Loucy (cell line): ENCODE measurements around the gene CCDC158.

Experiments used
- H2AFZ ChIP-seq: fragments of 200-600 bp; sonication (generic); 2 replicates; pipeline ENCODE4 v1.6.0; 2016; ENCODE audit warnings: antibody characterized with exemption, mild to moderate bottlenecking, low read length, moderate library complexity
- H3F3A ChIP-seq: fragments of 200-600 bp; 2 replicates; pipeline ENCODE4 v1.6.0; 2016; ENCODE audit warnings: antibody characterized with exemption, low read depth, mild to moderate bottlenecking
- H3K27me3 ChIP-seq: fragments of 200-600 bp; sonication (generic); 2 replicates; pipeline ENCODE4 v1.6.1; 2014; ENCODE audit warnings: low read length, mild to moderate bottlenecking; ENCODE audit not compliant: insufficient read depth, poor library complexity, severe bottlenecking
- H3K36me3 ChIP-seq: fragments of 200-600 bp; sonication (generic); 2 replicates; pipeline ENCODE4 v1.6.1; 2016; ENCODE audit warnings: low read length; ENCODE audit not compliant: insufficient read depth
- H3K4me1 ChIP-seq: fragments of 200-600 bp; sonication (generic); 2 replicates; pipeline ENCODE4 v1.5.1; 2014; ENCODE audit warnings: low read length, mild to moderate bottlenecking; ENCODE audit not compliant: insufficient read depth, poor library complexity, severe bottlenecking
- H3K4me2 ChIP-seq: fragments of 200-600 bp; sonication (generic); 2 replicates; pipeline ENCODE4 v1.6.0; 2014; ENCODE audit warnings: antibody characterized with exemption, low read length, low read depth, mild to moderate bottlenecking; ENCODE audit not compliant: poor library complexity, severe bottlenecking
- H3K4me3 ChIP-seq: fragments of 200-600 bp; sonication (generic); 2 replicates; pipeline ENCODE4 v1.5.1; 2014; ENCODE audit warnings: low read length, mild to moderate bottlenecking, mixed read lengths; ENCODE audit not compliant: poor library complexity, severe bottlenecking
- H3K79me2 ChIP-seq: fragments of 200-600 bp; sonication (generic); 2 replicates; pipeline ENCODE4 v1.6.1; 2014; ENCODE audit warnings: low read length; ENCODE audit not compliant: insufficient read depth
- H3K9ac ChIP-seq: fragments of 200-600 bp; sonication (generic); 2 replicates; pipeline ENCODE4 v1.6.0; 2014; ENCODE audit warnings: mild to moderate bottlenecking, low read depth, low read length, moderate library complexity; ENCODE audit not compliant: poor library complexity, severe bottlenecking
- H3K9me2 ChIP-seq: fragments of 200-600 bp; sonication (generic); replicated peaks from 2 replicates; pipeline ENCODE4 v1.6.1; 2016; ENCODE audit warnings: low read depth, low read length, mixed read lengths
- H3K9me3 ChIP-seq: fragments of 200-600 bp; sonication (generic); 2 replicates; pipeline ENCODE4 v1.6.1; 2014; ENCODE audit warnings: mild to moderate bottlenecking, antibody characterized with exemption, low read length, low read depth; ENCODE audit not compliant: insufficient read depth
- H4K20me1 ChIP-seq: fragments of 200-600 bp; sonication (generic); 2 replicates; pipeline ENCODE4 v1.6.0; 2014; ENCODE audit warnings: antibody characterized with exemption, low read length, mild to moderate bottlenecking; ENCODE audit not compliant: insufficient read depth, poor library complexity, severe bottlenecking
- CTCF ChIP-seq: fragments of 200-600 bp; sonication (generic); conservative IDR thresholded peaks from 2 replicates; pipeline ENCODE4 v1.5.1; 2014; ENCODE audit warnings: mild to moderate bottlenecking, antibody characterized with exemption, low read length
- EZH2phosphoT487 ChIP-seq: fragments of 200-600 bp; IDR thresholded peaks from 2 replicates; pipeline ENCODE4 v1.6.1; 2018; ENCODE audit warnings: antibody characterized with exemption, mild to moderate bottlenecking, moderate library complexity, borderline replicate concordance

CCDC158 gene

GRCh38 chr4:76265631-76266218 lies 155.2 kb downstream of the CCDC158 start:
- no peak overlapping the region for H3K9ac ChIP-seq
- H3K27me3 ChIP-seq, result no peaks in the 10 kb centered on the region
- H3K4me3 ChIP-seq, result no peak overlapping the region
- no peak for TF ChIP-seq EZH2phosphoT487
- no peak for TF ChIP-seq CTCF
- no peaks in the 10 kb centered on the region for H3F3A ChIP-seq
- H3K79me2 ChIP-seq, result no peaks in the 10 kb centered on the region
- H3K4me1 ChIP-seq, result no peaks in the 10 kb centered on the region
- no peak overlapping the region for H3K4me2 ChIP-seq
- no peak overlapping the region for H2AFZ ChIP-seq
- no peaks in the 10 kb centered on the region for H4K20me1 ChIP-seq
- no peaks in the 10 kb centered on the region for H3K9me2 ChIP-seq
- no peaks in the 10 kb centered on the region for H3K9me3 ChIP-seq
- H3K36me3 ChIP-seq, result no peaks in the 10 kb centered on the region
